HL-60 (cell line): ENCODE data around the gene ZNF79.
"Not testable (repeated sequence)": the region's sequence is repeated elsewhere in the genome, so short reads cannot be mapped to it uniquely, and the experiment has no call there.

ENCODE experiments used
- DNase-seq, 2 experiments: peaks; one replicate each; pipeline ENCODE4 v3.0.0-alpha.2; 2010 to 2020; ENCODE audit warnings: low read depth in 1 of 2, low spot score in 1 of 2
- H3K27ac ChIP-seq: fragments of 250-450 bp; sonication (Bioruptor Pico); replicated peaks from 2 replicates; pipeline ENCODE4 v1.5.1; 2020; ENCODE audit warnings: mild to moderate bottlenecking, moderate library complexity
- H3K27me3 ChIP-seq: fragments of 250-450 bp; sonication (Bioruptor Pico); 2 replicates; pipeline ENCODE4 v1.5.1; 2021; ENCODE audit warnings: mild to moderate bottlenecking, moderate library complexity; ENCODE audit not compliant: insufficient read depth, poor library complexity, severe bottlenecking
- H3K4me3 ChIP-seq: replicated peaks from 2 replicates; pipeline ENCODE4 v1.5.1; 2011; ENCODE audit warnings: mild to moderate bottlenecking, control low read depth, low read length; ENCODE audit not compliant: insufficient read depth
- GABPA ChIP-seq: IDR thresholded peaks from 2 replicates; pipeline ENCODE4 v1.6.1; 2012; ENCODE audit warnings: low read depth
- POLR2AphosphoS5 ChIP-seq: IDR thresholded peaks from 2 replicates; pipeline ENCODE4 v1.6.1; 2012; ENCODE audit warnings: low read depth
- SPI1 ChIP-seq: IDR thresholded peaks from 2 replicates; pipeline ENCODE4 v1.6.1; 2012; ENCODE audit warnings: low read depth, mild to moderate bottlenecking, borderline replicate concordance
- TF ChIP-seq, protein P1 (sequence below): IDR thresholded peaks from 2 replicates; pipeline ENCODE4 v1.6.1; 2012; ENCODE audit warnings: low read depth; ENCODE audit not compliant: insufficient replicate concordance
- TF ChIP-seq, protein P2 (sequence below): IDR thresholded peaks from one replicate; pipeline ENCODE4 v1.5.1; 2011; ENCODE audit warnings: low read length, control low read depth, inconsistent platforms; ENCODE audit not compliant: insufficient read depth

Gene ZNF79

DNA sequence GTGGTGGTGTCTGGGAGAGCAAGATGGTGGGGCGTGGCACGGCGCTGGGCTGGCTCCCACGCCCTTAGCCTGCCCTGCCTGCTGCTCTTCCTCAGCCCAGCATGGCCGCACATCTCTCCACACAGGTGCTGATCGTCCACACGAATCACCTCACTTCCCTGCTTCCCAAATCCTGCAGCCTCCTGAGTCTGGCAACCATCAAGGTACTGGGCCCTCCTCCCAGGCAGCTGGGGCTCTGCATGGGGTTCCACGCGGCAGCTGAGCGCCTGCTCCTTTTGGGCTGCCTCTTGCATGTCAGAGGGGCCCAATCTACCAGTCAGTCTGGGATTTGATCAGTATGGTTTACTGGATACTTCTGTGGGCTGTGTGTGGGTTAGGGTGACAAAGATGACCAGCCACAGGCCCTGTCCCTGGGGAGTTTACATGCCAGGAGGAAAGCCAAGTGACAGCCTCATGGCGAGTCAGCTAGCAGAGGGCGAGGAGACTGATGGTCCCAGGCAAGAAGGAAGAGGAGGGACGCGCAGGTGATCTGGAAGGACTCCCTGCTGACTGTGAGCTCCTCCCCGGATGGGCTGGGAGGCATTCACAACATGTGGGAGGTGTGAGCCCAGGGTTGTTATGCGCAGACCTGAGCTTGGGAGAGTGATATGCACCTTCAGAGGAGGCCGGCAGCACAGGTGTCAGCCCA lies 33.2 kb downstream of the ZNF79 start:
- DNase-seq: no peak
- Histone ChIP-seq H3K27me3 (no peaks in the 10 kb centered on the region), H3K4me3 (no peak overlapping the region), H3K27ac (no peak overlapping the region)
- TF ChIP-seq GABPA (no peak), SPI1 (no peak), POLR2AphosphoS5 (no peak)
- TF ChIP-seq, protein P1, sequence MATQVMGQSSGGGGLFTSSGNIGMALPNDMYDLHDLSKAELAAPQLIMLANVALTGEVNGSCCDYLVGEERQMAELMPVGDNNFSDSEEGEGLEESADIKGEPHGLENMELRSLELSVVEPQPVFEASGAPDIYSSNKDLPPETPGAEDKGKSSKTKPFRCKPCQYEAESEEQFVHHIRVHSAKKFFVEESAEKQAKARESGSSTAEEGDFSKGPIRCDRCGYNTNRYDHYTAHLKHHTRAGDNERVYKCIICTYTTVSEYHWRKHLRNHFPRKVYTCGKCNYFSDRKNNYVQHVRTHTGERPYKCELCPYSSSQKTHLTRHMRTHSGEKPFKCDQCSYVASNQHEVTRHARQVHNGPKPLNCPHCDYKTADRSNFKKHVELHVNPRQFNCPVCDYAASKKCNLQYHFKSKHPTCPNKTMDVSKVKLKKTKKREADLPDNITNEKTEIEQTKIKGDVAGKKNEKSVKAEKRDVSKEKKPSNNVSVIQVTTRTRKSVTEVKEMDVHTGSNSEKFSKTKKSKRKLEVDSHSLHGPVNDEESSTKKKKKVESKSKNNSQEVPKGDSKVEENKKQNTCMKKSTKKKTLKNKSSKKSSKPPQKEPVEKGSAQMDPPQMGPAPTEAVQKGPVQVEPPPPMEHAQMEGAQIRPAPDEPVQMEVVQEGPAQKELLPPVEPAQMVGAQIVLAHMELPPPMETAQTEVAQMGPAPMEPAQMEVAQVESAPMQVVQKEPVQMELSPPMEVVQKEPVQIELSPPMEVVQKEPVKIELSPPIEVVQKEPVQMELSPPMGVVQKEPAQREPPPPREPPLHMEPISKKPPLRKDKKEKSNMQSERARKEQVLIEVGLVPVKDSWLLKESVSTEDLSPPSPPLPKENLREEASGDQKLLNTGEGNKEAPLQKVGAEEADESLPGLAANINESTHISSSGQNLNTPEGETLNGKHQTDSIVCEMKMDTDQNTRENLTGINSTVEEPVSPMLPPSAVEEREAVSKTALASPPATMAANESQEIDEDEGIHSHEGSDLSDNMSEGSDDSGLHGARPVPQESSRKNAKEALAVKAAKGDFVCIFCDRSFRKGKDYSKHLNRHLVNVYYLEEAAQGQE: no peak
- TF ChIP-seq, protein P2, sequence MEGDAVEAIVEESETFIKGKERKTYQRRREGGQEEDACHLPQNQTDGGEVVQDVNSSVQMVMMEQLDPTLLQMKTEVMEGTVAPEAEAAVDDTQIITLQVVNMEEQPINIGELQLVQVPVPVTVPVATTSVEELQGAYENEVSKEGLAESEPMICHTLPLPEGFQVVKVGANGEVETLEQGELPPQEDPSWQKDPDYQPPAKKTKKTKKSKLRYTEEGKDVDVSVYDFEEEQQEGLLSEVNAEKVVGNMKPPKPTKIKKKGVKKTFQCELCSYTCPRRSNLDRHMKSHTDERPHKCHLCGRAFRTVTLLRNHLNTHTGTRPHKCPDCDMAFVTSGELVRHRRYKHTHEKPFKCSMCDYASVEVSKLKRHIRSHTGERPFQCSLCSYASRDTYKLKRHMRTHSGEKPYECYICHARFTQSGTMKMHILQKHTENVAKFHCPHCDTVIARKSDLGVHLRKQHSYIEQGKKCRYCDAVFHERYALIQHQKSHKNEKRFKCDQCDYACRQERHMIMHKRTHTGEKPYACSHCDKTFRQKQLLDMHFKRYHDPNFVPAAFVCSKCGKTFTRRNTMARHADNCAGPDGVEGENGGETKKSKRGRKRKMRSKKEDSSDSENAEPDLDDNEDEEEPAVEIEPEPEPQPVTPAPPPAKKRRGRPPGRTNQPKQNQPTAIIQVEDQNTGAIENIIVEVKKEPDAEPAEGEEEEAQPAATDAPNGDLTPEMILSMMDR: no peak

DNA sequence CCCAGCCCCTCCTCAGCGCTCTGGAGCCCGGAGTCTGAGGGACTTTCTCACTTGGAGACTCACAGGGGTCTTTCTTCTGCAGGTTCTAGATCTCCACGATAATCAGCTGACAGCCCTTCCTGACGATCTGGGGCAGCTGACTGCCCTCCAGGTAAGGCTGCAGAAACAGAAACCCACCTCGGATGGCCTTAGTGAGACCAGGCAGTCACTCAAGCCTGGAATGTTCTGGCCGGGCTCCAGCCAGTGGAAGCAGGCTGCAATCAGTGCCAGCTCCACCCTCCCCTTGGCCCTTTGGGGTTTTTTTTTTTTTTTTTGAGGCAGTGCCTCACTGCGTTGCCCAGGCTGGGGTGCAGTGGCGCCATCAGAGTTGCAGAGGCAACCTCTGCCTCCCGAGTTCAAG lies 34.7 kb downstream of the ZNF79 start:
- no peak overlapping the region for H3K4me3 ChIP-seq
- no peaks in the 10 kb centered on the region for H3K27me3 ChIP-seq
- H3K27ac ChIP-seq: no peak overlapping the region
- DNase-seq: no peak
- TF ChIP-seq GABPA: no peak

DNA sequence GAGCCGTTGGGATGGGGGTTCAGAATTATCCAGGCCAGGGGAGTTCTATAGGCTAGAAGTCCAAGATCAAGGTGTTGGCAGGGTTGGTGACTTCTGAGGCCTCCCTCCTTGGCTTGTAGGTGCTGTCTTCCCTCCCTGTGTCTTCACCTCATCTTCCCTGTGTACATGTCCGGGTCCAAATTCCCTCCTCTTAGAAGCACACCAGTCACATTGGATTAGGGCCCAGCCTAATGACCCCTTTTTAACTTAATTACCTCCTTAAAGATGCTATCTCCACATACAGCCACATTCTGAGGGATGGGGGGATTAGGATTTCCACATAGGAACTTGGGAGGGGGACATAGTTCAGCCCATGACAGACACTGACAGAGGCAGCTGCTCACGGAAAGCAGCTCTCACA lies 39.2 kb downstream of the ZNF79 start:
- no peak overlapping the region for H3K27ac ChIP-seq
- H3K4me3 ChIP-seq: no peak overlapping the region
- TF ChIP-seq GABPA: no peak
- TF ChIP-seq, protein P1: no peak
- TF ChIP-seq, protein P2: no peak
- TF ChIP-seq POLR2AphosphoS5: no peak
- TF ChIP-seq SPI1: no peak
- H3K27me3 ChIP-seq: no peaks in the 10 kb centered on the region
- no peak for DNase-seq

DNA sequence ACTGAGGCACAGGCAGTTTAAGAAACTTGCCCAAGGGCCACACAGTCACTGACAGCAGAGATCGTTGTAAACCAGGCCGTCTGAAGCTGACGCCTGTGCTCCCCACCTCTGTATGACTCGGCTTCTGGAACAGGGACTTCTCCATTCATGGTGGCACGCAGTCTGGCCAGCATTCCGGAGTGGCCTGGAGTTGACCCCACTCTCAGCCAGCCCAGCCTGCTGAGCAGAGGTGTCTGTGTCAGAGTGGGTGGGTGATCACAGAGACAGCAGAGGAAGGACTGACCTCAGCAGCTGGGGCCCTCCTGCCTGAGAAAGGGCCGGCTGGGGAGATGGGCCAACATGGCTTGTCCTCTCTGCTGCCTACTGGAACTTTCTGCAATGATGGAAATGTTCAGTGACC lies 39.7 kb downstream of the ZNF79 start:
- no peak overlapping the region for H3K4me3 ChIP-seq
- no peaks in the 10 kb centered on the region for H3K27me3 ChIP-seq
- TF ChIP-seq, protein P2: no peak
- TF ChIP-seq SPI1 (no peak), GABPA (no peak), POLR2AphosphoS5 (no peak)
- TF ChIP-seq, protein P1: no peak
- H3K27ac ChIP-seq: no peak overlapping the region
- no peak for DNase-seq

DNA sequence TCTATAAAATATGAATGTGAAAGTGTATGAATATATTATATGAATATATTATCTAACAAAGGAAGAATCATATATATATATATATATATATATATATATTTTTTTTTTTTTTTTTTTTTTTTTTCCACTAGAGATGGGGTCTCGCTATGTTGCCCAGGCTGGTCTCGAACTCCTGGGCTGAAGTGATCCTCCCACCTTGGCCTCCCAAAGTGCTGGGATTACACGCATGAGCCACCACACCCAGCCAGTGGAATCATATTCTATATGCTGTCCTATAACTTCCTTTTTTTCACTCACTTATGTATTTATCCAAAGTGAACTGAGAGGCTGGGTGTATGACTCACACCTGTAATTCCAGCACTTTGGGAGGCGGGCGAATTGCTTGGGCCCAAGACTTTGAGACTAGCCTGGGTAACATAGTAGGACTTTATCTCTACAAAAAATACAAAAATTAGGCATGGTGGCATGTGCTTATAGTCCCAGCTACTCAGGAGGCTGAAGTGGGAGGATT lies 42.3 kb downstream of the ZNF79 start:
- H3K4me3 ChIP-seq, DNase-seq, H3K27me3 ChIP-seq, H3K27ac ChIP-seq: not testable (repeated sequence)
